Colonic mucosa (tissue), 4 donors: ENCODE data around the gene LYZL6. TPM values are rescaled to one million over a fixed set of nuclear protein-coding genes. Genes with fewer than 3 reads are reported as not detected.
"Not testable (repeated sequence)": the region's sequence is repeated elsewhere in the genome, so short reads cannot be mapped to it uniquely, and the experiment has no call there.

Experiments used
- DNase-seq: peaks from one replicate; pipeline ENCODE4 v3.0.0-alpha.2; 2020
- H3K27ac ChIP-seq: fragments of 200-600 bp; one replicate; pipeline ENCODE4 v1.8.0; 2021
- H3K27me3 ChIP-seq: fragments of 200-600 bp; one replicate; pipeline ENCODE4 v1.8.0; 2021
- H3K36me3 ChIP-seq: fragments of 200-600 bp; one replicate; pipeline ENCODE4 v1.8.0; 2021
- H3K4me1 ChIP-seq: fragments of 200-600 bp; one replicate; pipeline ENCODE4 v1.8.0; 2021; ENCODE audit warnings: mild to moderate bottlenecking
- H3K4me3 ChIP-seq: fragments of 200-600 bp; one replicate; pipeline ENCODE4 v1.8.0; 2021
- H3K9ac ChIP-seq, 2 donors: one replicate each; pipeline ENCODE4 v1.7.0; 2013; ENCODE audit warnings: control low read depth in 2 of 2, low read depth in 2 of 2, low read length in 2 of 2
- H3K9me3 ChIP-seq: fragments of 200-600 bp; one replicate; pipeline ENCODE4 v1.8.0; 2021
- intact Hi-C: fragments of 100-400 bp; cut with DNase I; formaldehyde crosslinking; loops from one replicate; pipeline ENCODE4 v1.14.1; 2022
- total RNA-seq, 2 donors: library from RNA; stranded (reverse); fragmentation: NEBNext Ultra II Directional in 1 of 2; extraction: Animal tissue kit (Norgen Biotek cat#: 25700) in 1 of 2; gene quantifications; one replicate each; pipeline ENCODE4 v1.2.1, GENCODE V29; 2021
- TF ChIP-seq, protein P1 (sequence below): fragments of 200-600 bp; IDR thresholded peaks from one replicate; pipeline ENCODE4 v1.8.0; 2022; ENCODE audit warnings: antibody characterized with exemption, mild to moderate bottlenecking
- donor health status: healthy.
- donor health status: DM: no; HTN: no; CAD: no.
- donor health status: DM: no; HTN: no; CAD: no.

Gene LYZL6
- total RNA-seq, 2 donors from 2014 or later, result not detected

DNA sequence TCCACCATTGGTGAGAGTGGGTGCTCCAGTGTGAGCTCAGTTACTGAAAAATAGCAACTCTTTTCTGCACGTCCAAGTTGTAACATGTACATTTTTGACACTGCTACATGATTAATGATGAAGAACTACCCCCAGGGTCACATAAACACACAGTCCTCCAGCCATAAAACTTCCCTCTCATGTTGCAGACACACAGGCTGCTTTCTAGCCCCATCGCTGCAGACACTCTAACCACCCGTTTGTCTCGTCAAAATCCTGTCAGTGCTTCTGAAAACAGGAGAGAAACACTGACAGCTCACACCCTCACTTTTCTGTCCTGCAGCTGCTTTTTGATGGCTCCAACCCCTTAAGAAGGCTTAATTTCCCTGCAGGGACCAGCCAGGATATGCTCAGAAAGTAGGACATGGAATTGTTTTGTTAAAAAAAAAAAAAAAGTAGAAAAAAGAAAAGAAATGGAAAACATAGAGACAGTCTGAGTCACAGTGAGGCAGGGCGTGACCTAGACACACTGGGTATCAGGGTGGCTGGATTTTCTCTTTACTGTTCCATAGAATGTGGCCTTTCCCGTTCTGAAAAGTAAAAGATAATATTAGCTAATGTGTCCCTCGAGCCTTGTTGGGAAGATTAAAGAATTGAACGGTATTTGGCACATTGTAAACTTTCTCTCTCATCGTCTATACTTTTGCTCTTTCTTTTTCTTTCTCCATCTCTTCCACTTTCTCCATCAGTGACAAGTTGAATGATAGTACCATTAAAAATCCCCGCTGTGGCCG lies 42.6 kb downstream of the LYZL6 start:
- intact Hi-C loops, result no loop called here
- Histone ChIP-seq H3K9me3 (no peaks in the 10 kb centered on the region), H3K4me1 (no peaks in the 10 kb centered on the region), H3K27ac (no peak overlapping the region), H3K36me3 (no peaks in the 10 kb centered on the region), H3K9ac (no peak overlapping the region), H3K27me3 (no peaks in the 10 kb centered on the region), H3K4me3 (no peak overlapping the region)
- DNase-seq, result no peak
- TF ChIP-seq, protein P1, sequence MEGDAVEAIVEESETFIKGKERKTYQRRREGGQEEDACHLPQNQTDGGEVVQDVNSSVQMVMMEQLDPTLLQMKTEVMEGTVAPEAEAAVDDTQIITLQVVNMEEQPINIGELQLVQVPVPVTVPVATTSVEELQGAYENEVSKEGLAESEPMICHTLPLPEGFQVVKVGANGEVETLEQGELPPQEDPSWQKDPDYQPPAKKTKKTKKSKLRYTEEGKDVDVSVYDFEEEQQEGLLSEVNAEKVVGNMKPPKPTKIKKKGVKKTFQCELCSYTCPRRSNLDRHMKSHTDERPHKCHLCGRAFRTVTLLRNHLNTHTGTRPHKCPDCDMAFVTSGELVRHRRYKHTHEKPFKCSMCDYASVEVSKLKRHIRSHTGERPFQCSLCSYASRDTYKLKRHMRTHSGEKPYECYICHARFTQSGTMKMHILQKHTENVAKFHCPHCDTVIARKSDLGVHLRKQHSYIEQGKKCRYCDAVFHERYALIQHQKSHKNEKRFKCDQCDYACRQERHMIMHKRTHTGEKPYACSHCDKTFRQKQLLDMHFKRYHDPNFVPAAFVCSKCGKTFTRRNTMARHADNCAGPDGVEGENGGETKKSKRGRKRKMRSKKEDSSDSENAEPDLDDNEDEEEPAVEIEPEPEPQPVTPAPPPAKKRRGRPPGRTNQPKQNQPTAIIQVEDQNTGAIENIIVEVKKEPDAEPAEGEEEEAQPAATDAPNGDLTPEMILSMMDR, result no peak

DNA sequence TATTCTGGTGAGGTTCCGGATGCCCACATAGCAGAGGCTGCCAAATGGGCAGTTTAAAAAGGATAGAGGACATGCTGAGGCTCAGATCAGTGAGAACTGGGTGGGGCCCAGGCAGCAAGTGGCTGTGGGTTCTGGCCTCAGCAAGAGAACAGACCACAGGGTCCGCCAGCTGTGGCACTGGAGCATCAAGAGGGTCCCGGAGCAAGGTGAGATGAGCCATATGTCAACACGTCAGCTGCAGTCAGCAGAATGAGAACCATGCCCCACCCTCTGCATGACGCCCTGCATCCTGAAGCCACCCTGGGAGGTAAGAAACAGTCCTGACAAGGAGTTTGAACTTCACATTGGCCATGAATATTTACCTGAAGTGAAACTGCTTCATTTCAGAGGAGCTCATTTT lies 43.2 kb downstream of the LYZL6 start:
- Histone ChIP-seq H3K4me1 (no peaks in the 10 kb centered on the region), H3K4me3 (no peak overlapping the region), H3K36me3 (no peaks in the 10 kb centered on the region), H3K9me3 (no peaks in the 10 kb centered on the region), H3K27me3 (no peaks in the 10 kb centered on the region), H3K27ac (no peak overlapping the region), H3K9ac (no peak overlapping the region)
- intact Hi-C loops, result no loop called here
- TF ChIP-seq, protein P1, result no peak
- DNase-seq, result no peak

DNA sequence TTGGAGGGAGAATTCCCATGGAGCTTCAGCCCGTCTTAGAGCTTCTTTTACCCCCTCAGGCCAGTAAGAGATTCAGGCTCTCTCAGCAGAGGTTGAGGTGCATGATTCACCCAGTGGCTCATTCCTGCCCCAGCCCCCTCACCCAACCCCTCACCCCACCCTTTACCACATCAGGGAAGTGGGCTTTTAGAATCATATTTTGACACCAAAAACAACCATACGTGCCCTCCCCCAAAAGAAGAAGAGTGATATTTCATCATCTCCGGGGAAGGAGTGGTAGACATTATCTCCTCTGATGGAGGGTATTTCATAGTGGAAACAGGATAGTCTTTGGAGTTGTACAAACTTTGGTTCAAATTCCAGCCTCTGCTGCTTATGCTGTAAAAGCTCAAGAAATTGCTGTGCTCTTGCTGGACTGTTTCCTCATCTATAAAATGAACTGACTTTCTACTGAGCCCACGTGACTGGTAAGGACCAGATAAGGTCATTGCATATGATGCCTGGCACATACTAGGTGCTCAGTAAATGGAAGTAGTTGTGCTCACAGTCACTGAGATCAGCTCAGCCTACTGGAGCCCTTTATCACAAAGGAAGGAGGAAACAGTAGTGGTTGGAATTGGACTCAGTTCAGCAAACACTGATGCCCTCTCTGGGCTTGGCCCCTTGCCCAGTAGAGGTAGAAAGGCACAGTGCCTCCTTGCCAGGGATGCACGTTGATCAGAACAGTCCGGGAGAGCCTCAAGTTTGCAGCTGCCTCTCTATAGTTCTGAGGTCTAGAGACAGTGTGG lies 45.0 kb downstream of the LYZL6 start:
- no peak overlapping the region for H3K27ac ChIP-seq
- H3K4me3 ChIP-seq, result no peak overlapping the region
- no peak overlapping the region for H3K9ac ChIP-seq
- H3K9me3 ChIP-seq, result no peaks in the 10 kb centered on the region
- peak; percentile 46 for DNase-seq
- TF ChIP-seq, protein P1, result no peak
- no peaks in the 10 kb centered on the region for H3K36me3 ChIP-seq
- intact Hi-C loops, result no loop called here
- no peaks in the 10 kb centered on the region for H3K4me1 ChIP-seq
- no peaks in the 10 kb centered on the region for H3K27me3 ChIP-seq

DNA sequence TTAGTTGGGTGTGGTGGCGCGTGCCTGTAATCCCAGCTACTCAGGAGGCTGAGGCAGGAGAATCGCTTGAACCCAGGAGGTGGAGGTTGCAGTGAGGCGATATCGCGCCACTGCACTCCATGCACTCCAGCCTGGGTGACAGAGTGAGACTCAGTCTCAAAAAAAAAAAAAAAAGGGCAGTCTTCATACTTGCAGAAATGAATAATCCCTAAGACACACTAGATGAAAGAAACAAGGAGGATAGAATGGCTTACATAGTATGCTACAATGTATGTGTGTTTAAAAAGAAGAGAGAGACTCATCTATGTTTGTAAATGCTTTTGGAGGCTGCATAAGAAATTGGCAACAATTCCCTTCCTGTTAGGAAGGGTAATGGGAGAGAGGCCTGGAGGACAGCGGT lies 45.7 kb downstream of the LYZL6 start:
- H3K4me3 ChIP-seq, H3K27me3 ChIP-seq, H3K27ac ChIP-seq, DNase-seq, H3K4me1 ChIP-seq, H3K9me3 ChIP-seq, intact Hi-C loops, H3K9ac ChIP-seq, H3K36me3 ChIP-seq: not testable (repeated sequence)

DNA sequence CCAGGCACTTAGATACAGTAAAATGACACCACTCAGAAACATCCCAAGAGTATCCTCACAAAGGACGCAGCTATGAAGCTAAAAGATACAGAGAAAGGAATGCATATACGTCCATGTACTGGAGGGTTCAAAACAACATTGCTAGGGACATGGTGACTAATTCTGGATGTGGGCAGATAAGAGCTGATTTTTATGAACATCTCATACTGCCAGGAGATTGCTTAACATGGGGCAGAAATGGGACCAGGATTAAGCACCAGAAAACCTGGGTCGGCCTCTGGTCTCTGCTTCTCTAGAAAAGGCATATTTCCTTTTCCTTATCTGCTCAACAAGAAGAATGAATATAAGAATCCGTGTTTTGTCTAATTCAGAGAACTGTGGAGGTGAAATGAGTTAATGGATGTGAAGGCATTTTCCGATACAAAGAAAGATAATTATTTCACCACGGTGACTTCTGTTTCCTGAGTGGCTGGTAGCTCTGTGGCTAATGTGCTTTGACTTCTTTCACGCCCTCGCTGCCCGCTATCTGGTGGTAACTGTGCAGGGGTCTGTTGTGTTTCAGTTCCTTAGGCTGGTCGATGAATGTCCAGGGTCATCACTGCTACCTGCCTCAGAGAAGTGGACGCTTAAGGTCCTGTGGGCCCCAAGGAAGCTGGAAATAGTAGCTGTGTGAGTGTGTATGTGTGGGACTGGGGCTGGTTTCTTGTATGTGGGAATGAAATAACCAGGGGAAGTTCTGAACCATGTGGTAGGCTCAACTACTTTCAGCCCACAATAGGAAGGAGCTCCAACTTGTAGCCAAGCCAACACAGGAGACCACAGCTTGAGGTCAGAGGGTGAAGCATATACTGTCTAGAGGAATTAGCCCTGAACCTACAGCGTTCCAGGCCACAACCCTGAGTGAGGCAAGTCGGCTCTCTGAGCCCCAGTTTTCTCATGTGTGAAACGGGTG lies 47.6 kb downstream of the LYZL6 start:
- DNase-seq, result no peak
- intact Hi-C loops, result no loop called here
- no peak overlapping the region for H3K27ac ChIP-seq

More for the DNA sequence above, 47.6 kb downstream of the LYZL6 start:
- H3K27me3 ChIP-seq, result no peaks in the 10 kb centered on the region
- H3K4me1 ChIP-seq, result no peaks in the 10 kb centered on the region
- H3K9ac ChIP-seq, result no peak overlapping the region
- TF ChIP-seq, protein P1, result no peak
- H3K4me3 ChIP-seq, result no peak overlapping the region
- H3K36me3 ChIP-seq, result no peaks in the 10 kb centered on the region
- no peaks in the 10 kb centered on the region for H3K9me3 ChIP-seq
